DOHH2 (cell line): Measurements from ENCODE around the gene DIP2C.

Experiments used
- CTCF ChIP-seq: fragments of 200-600 bp; sonication (generic); IDR thresholded peaks from one replicate; pipeline ENCODE4 v1.5.1; 2014; ENCODE audit warnings: antibody characterized with exemption, mild to moderate bottlenecking, low read depth, low read length; ENCODE audit not compliant: poor library complexity, severe bottlenecking
- EZH2phosphoT487 ChIP-seq: fragments of 200-600 bp; sonication (generic); IDR thresholded peaks from 2 replicates; pipeline ENCODE4 v1.6.1; 2017; ENCODE audit warnings: borderline replicate concordance, mild to moderate bottlenecking, antibody characterized with exemption, low read length, moderate library complexity, mixed read lengths

- TF ChIP-seq CTCF: no peak
- no peak for TF ChIP-seq EZH2phosphoT487
Observed at GRCh38 chr10:513393-513792, 176.1 kb downstream of the DIP2C start.
